Fibroblast of peridontal ligament (primary cell): ENCODE data around the gene ANKRD55.
"Not testable (repeated sequence)": the region's sequence is repeated elsewhere in the genome, so short reads cannot be mapped to it uniquely, and the experiment has no call there.

Experiments
- DNase-seq: peaks from one replicate; pipeline ENCODE4 v3.0.0-alpha.2; 2010; ENCODE audit errors: extremely low read depth

ANKRD55 gene

GRCh38 chr5:56144211-56144610, 88.9 kb downstream of the ANKRD55 start:
- no peak for DNase-seq

- DNase-seq: no peak
Observed at GRCh38 chr5:56143373-56143714, 89.8 kb downstream of the ANKRD55 start.

- DNase-seq: no peak
Observed at GRCh38 chr5:56142614-56143372, 90.3 kb downstream of the ANKRD55 start.

- no peak for DNase-seq
Observed at GRCh38 chr5:56142233-56142613, 90.9 kb downstream of the ANKRD55 start.

- no peak for DNase-seq
Observed at GRCh38 chr5:56140073-56140472, 93.1 kb downstream of the ANKRD55 start.

GRCh38 chr5:56130664-56131063, 102.5 kb downstream of the ANKRD55 start:
- DNase-seq: no peak

GRCh38 chr5:56129288-56129687, 103.8 kb downstream of the ANKRD55 start:
- no peak for DNase-seq

GRCh38 chr5:56128113-56128512, 105.0 kb downstream of the ANKRD55 start:
- DNase-seq: no peak

- DNase-seq: no peak
Observed at GRCh38 chr5:56126487-56127179, 106.5 kb downstream of the ANKRD55 start.

- peak; percentile 99 for DNase-seq
Observed at GRCh38 chr5:56123531-56124243, 109.4 kb downstream of the ANKRD55 start.

- DNase-seq: not testable (repeated sequence)
Observed at GRCh38 chr5:56122360-56122985, 110.7 kb downstream of the ANKRD55 start.

GRCh38 chr5:56119050-56119449, 114.1 kb downstream of the ANKRD55 start:
- no peak for DNase-seq

- no peak for DNase-seq
Observed at GRCh38 chr5:56116599-56117141, 116.5 kb downstream of the ANKRD55 start.

GRCh38 chr5:56115589-56115988, 117.5 kb downstream of the ANKRD55 start:
- DNase-seq: no peak

- DNase-seq: peak; percentile 89
Observed at GRCh38 chr5:56112526-56113121, 120.5 kb downstream of the ANKRD55 start.

GRCh38 chr5:56111404-56111781, 121.7 kb downstream of the ANKRD55 start:
- DNase-seq: no peak

- DNase-seq: peak; percentile 38
Observed at GRCh38 chr5:56110646-56111403, 122.3 kb downstream of the ANKRD55 start.

GRCh38 chr5:56108246-56108645, 124.9 kb downstream of the ANKRD55 start:
- DNase-seq: no peak

GRCh38 chr5:56106837-56107236, 126.3 kb downstream of the ANKRD55 start:
- DNase-seq: no peak

GRCh38 chr5:56105511-56106291, 127.4 kb downstream of the ANKRD55 start:
- no peak for DNase-seq
